WTC11 (cell line): ENCODE results near the gene LOXL3. TPM values are rescaled to one million over a fixed set of nuclear protein-coding genes. Genes with fewer than 3 reads are reported as not detected.

ENCODE experiments used
- ATAC-seq: fragments of 200-7000 bp; cut with Tn5 transposase; 2 replicates; pipeline ENCODE4 v1.10.0; 2021; ENCODE audit warnings: mild to moderate bottlenecking, moderate library complexity
- CTCF ChIA-PET: fragments of 300-600 bp; sonication (Branson Sonifier 250); formaldehyde crosslinking; loops from one replicate; lab custom pipeline; 2021; ENCODE audit warnings: antibody characterized with exemption; lab: Charles Lee
- POLR2A ChIA-PET: fragments of 350-600 bp; sonication (Branson Sonifier 250); formaldehyde crosslinking; loops from one replicate; lab custom pipeline; 2021; ENCODE audit warnings: antibody characterized with exemption; lab: Charles Lee
- DNase-seq: peaks from one replicate; pipeline ENCODE4 v3.0.0; 2021; ENCODE audit warnings: low spot score
- H3K27ac Mint-ChIP-seq: 2 replicates; pipeline ENCODE4 v1.8.0; 2021; ENCODE audit warnings: mixed read lengths
- H3K27me3 Mint-ChIP-seq: 2 replicates; pipeline ENCODE4 v1.8.0; 2021; ENCODE audit warnings: low read depth, mild to moderate bottlenecking, moderate library complexity, mixed read lengths
- H3K36me3 Mint-ChIP-seq: 2 replicates; pipeline ENCODE4 v1.8.0; 2021; ENCODE audit warnings: mixed read lengths
- H3K4me1 Mint-ChIP-seq: 2 replicates; pipeline ENCODE4 v1.8.0; 2022; ENCODE audit warnings: mixed read lengths
- H3K4me3 Mint-ChIP-seq: 2 replicates; pipeline ENCODE4 v1.8.0; 2021; ENCODE audit warnings: mild to moderate bottlenecking, moderate library complexity, mixed read lengths
- H3K9me3 Mint-ChIP-seq: 2 replicates; pipeline ENCODE4 v1.8.0; 2021; ENCODE audit warnings: mixed read lengths
- ARID4B ChIP-seq: sonication (generic); formaldehyde crosslinking; IDR thresholded peaks from 2 replicates; pipeline ENCODE4 v1.8.0; 2023; ENCODE audit warnings: missing genetic modification reagents, mild to moderate bottlenecking, borderline replicate concordance
- FOXP4 ChIP-seq: sonication (generic); formaldehyde crosslinking; IDR thresholded peaks from 2 replicates; pipeline ENCODE4 v1.8.0; 2022; ENCODE audit warnings: mild to moderate bottlenecking, missing genetic modification reagents
- GABPB1 ChIP-seq: sonication (generic); formaldehyde crosslinking; IDR thresholded peaks from 2 replicates; pipeline ENCODE4 v1.8.1; 2023; ENCODE audit warnings: mild to moderate bottlenecking, missing genetic modification reagents
- JAZF1 ChIP-seq: fragments of 250-450 bp; sonication (Bioruptor Pico); IDR thresholded peaks from 2 replicates; pipeline ENCODE4 v1.9.0; 2021; ENCODE audit warnings: moderate library complexity, mild to moderate bottlenecking, inconsistent platforms
- MAX ChIP-seq: sonication (generic); formaldehyde crosslinking; IDR thresholded peaks from 2 replicates; pipeline ENCODE4 v1.8.0; 2022; ENCODE audit warnings: mild to moderate bottlenecking, missing genetic modification reagents
- PRRX2 ChIP-seq: fragments of 250-450 bp; sonication (Bioruptor Pico); IDR thresholded peaks from 2 replicates; pipeline ENCODE4 v1.8.0; 2021; ENCODE audit warnings: mild to moderate bottlenecking
- RORB ChIP-seq: fragments of 250-450 bp; sonication (Bioruptor Pico); IDR thresholded peaks from 2 replicates; pipeline ENCODE4 v1.9.0; 2021; ENCODE audit warnings: mild to moderate bottlenecking
- SP1 ChIP-seq: sonication (generic); formaldehyde crosslinking; conservative IDR thresholded peaks from 2 replicates; pipeline ENCODE4 v1.8.1; 2022; ENCODE audit warnings: missing genetic modification reagents
- ZNF219 ChIP-seq: sonication (generic); formaldehyde crosslinking; IDR thresholded peaks from 2 replicates; pipeline ENCODE4 v1.8.0; 2023; ENCODE audit warnings: missing genetic modification reagents, mild to moderate bottlenecking, borderline replicate concordance
- ZNF423 ChIP-seq: fragments of 250-450 bp; sonication (Bioruptor Pico); IDR thresholded peaks from 2 replicates; pipeline ENCODE4 v2.1.2; 2022; ENCODE audit warnings: mild to moderate bottlenecking, moderate library complexity
- total RNA-seq: library from RNA; stranded (reverse); gene quantifications from 3 replicates; pipeline ENCODE4 v1.2.3, GENCODE V29; 2021
- TF ChIP-seq, protein P1 (sequence below): fragments of 250-450 bp; sonication (Bioruptor Pico); IDR thresholded peaks from 2 replicates; pipeline ENCODE4 v1.9.0; 2021; ENCODE audit warnings: mild to moderate bottlenecking
- TF ChIP-seq, protein P2 (sequence below): sonication (generic); formaldehyde crosslinking; IDR thresholded peaks from 2 replicates; pipeline ENCODE4 v1.8.1; 2023; ENCODE audit warnings: mild to moderate bottlenecking, moderate library complexity, missing genetic modification reagents
- TF ChIP-seq, protein P3 (sequence below): sonication (generic); formaldehyde crosslinking; IDR thresholded peaks from 2 replicates; pipeline ENCODE4 v1.8.1; 2023; ENCODE audit warnings: mild to moderate bottlenecking, missing genetic modification reagents, moderate library complexity
- TF ChIP-seq, protein P4 (sequence below): sonication (generic); formaldehyde crosslinking; IDR thresholded peaks from 2 replicates; pipeline ENCODE4 v1.8.1; 2023; ENCODE audit warnings: mild to moderate bottlenecking, missing genetic modification reagents
- TF ChIP-seq, protein P5 (sequence below): sonication (generic); formaldehyde crosslinking; IDR thresholded peaks from 2 replicates; pipeline ENCODE4 v1.8.1; 2023; ENCODE audit warnings: mild to moderate bottlenecking, missing genetic modification reagents, moderate library complexity
- TF ChIP-seq, protein P6 (sequence below): sonication (generic); formaldehyde crosslinking; conservative IDR thresholded peaks from 2 replicates; pipeline ENCODE4 v1.8.1; 2023; ENCODE audit warnings: mild to moderate bottlenecking, low read depth, missing genetic modification reagents, moderate library complexity

Gene LOXL3
- total RNA-seq, 1 experiment from 2014 or later: 21.1 TPM

GRCh38 chr2:74489906-74490305 lies 63.8 kb downstream of the LOXL3 start:
- POLR2A ChIA-PET: no interaction called here
- Mint-ChIP-seq H3K36me3 (peaks cover 51% of the 10 kb centered on the region), H3K27me3 (peaks cover 8% of the 10 kb centered on the region), H3K27ac (no peak overlapping the region), H3K9me3 (no peaks in the 10 kb centered on the region), H3K4me3 (no peak overlapping the region), H3K4me1 (no peaks in the 10 kb centered on the region)
- no peak for ATAC-seq
- DNase-seq: no peak
- CTCF ChIA-PET: interaction anchor here (0.6 to 1.1 kb wide), 3 partner anchors 8 to 83 kb away, joined by 3 to 4 read pairs (median 3); no protein-coding TSS in a partner anchor
- TF ChIP-seq PRRX2 (no peak), JAZF1 (no peak), ARID4B (no peak), RORB (CRISPR knock-in tag) (no peak), ZNF219 (CRISPR knock-in tag) (no peak), SP1 (CRISPR knock-in tag) (no peak), ZNF423 (CRISPR knock-in tag) (no peak), MAX (no peak), GABPB1 (CRISPR knock-in tag) (no peak), FOXP4 (no peak)
- TF ChIP-seq, protein P1, sequence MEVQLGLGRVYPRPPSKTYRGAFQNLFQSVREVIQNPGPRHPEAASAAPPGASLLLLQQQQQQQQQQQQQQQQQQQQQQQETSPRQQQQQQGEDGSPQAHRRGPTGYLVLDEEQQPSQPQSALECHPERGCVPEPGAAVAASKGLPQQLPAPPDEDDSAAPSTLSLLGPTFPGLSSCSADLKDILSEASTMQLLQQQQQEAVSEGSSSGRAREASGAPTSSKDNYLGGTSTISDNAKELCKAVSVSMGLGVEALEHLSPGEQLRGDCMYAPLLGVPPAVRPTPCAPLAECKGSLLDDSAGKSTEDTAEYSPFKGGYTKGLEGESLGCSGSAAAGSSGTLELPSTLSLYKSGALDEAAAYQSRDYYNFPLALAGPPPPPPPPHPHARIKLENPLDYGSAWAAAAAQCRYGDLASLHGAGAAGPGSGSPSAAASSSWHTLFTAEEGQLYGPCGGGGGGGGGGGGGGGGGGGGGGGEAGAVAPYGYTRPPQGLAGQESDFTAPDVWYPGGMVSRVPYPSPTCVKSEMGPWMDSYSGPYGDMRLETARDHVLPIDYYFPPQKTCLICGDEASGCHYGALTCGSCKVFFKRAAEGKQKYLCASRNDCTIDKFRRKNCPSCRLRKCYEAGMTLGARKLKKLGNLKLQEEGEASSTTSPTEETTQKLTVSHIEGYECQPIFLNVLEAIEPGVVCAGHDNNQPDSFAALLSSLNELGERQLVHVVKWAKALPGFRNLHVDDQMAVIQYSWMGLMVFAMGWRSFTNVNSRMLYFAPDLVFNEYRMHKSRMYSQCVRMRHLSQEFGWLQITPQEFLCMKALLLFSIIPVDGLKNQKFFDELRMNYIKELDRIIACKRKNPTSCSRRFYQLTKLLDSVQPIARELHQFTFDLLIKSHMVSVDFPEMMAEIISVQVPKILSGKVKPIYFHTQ (CRISPR knock-in tag): no peak
- TF ChIP-seq, protein P2, sequence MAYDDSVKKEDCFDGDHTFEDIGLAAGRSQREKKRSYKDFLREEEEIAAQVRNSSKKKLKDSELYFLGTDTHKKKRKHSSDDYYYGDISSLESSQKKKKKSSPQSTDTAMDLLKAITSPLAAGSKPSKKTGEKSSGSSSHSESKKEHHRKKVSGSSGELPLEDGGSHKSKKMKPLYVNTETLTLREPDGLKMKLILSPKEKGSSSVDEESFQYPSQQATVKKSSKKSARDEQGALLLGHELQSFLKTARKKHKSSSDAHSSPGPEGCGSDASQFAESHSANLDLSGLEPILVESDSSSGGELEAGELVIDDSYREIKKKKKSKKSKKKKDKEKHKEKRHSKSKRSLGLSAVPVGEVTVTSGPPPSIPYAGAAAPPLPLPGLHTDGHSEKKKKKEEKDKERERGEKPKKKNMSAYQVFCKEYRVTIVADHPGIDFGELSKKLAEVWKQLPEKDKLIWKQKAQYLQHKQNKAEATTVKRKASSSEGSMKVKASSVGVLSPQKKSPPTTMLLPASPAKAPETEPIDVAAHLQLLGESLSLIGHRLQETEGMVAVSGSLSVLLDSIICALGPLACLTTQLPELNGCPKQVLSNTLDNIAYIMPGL (CRISPR knock-in tag): no peak
- TF ChIP-seq, protein P3, sequence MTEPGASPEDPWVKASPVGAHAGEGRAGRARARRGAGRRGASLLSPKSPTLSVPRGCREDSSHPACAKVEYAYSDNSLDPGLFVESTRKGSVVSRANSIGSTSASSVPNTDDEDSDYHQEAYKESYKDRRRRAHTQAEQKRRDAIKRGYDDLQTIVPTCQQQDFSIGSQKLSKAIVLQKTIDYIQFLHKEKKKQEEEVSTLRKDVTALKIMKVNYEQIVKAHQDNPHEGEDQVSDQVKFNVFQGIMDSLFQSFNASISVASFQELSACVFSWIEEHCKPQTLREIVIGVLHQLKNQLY (CRISPR knock-in tag): no peak
- TF ChIP-seq, protein P4, sequence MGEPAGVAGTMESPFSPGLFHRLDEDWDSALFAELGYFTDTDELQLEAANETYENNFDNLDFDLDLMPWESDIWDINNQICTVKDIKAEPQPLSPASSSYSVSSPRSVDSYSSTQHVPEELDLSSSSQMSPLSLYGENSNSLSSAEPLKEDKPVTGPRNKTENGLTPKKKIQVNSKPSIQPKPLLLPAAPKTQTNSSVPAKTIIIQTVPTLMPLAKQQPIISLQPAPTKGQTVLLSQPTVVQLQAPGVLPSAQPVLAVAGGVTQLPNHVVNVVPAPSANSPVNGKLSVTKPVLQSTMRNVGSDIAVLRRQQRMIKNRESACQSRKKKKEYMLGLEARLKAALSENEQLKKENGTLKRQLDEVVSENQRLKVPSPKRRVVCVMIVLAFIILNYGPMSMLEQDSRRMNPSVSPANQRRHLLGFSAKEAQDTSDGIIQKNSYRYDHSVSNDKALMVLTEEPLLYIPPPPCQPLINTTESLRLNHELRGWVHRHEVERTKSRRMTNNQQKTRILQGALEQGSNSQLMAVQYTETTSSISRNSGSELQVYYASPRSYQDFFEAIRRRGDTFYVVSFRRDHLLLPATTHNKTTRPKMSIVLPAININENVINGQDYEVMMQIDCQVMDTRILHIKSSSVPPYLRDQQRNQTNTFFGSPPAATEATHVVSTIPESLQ (CRISPR knock-in tag): no peak
- TF ChIP-seq, protein P5, sequence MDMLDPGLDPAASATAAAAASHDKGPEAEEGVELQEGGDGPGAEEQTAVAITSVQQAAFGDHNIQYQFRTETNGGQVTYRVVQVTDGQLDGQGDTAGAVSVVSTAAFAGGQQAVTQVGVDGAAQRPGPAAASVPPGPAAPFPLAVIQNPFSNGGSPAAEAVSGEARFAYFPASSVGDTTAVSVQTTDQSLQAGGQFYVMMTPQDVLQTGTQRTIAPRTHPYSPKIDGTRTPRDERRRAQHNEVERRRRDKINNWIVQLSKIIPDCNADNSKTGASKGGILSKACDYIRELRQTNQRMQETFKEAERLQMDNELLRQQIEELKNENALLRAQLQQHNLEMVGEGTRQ (CRISPR knock-in tag): no peak
- TF ChIP-seq, protein P6, sequence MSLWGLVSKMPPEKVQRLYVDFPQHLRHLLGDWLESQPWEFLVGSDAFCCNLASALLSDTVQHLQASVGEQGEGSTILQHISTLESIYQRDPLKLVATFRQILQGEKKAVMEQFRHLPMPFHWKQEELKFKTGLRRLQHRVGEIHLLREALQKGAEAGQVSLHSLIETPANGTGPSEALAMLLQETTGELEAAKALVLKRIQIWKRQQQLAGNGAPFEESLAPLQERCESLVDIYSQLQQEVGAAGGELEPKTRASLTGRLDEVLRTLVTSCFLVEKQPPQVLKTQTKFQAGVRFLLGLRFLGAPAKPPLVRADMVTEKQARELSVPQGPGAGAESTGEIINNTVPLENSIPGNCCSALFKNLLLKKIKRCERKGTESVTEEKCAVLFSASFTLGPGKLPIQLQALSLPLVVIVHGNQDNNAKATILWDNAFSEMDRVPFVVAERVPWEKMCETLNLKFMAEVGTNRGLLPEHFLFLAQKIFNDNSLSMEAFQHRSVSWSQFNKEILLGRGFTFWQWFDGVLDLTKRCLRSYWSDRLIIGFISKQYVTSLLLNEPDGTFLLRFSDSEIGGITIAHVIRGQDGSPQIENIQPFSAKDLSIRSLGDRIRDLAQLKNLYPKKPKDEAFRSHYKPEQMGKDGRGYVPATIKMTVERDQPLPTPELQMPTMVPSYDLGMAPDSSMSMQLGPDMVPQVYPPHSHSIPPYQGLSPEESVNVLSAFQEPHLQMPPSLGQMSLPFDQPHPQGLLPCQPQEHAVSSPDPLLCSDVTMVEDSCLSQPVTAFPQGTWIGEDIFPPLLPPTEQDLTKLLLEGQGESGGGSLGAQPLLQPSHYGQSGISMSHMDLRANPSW (CRISPR knock-in tag): no peak
